Body of pancreas (tissue), 4 donors: ENCODE data around the gene KCNA3.

ENCODE experiments used
- CTCF ChIP-seq, 7 experiments: fragments of 450-650 bp in 4 of 7; fragments of 200-600 bp in 3 of 7; sonication (generic) in 3 of 7; IDR thresholded peaks; one replicate each; pipeline ENCODE4 v1.5.1; 2016 to 2019; ENCODE audit warnings: antibody characterized with exemption in 7 of 7
- POLR2A ChIP-seq, 3 donors: fragments of 450-650 bp; IDR thresholded peaks; one replicate each; pipeline ENCODE4 v1.6.1; 2016; ENCODE audit warnings: antibody characterized with exemption in 3 of 3, mild to moderate bottlenecking in 2 of 3

- TF ChIP-seq CTCF (IDR thresholded peaks at IDR 0.05) (no peak), POLR2A (IDR thresholded peaks at IDR 0.05) (no peak)
These were observed 15.1 kb upstream of the KCNA3 start for GRCh38 chr1:110689868-110690267.
